Effector memory CD8-positive, alpha-beta T cell (primary cell): ENCODE data around the gene SFXN5.

Experiments used
- ATAC-seq: fragments of 150-1000 bp; cut with Tn5 transposase; replicated peaks from 2 replicates; pipeline ENCODE4 v1.10.0; 2021; ENCODE audit warnings: mild to moderate bottlenecking, moderate library complexity
- DNase-seq, 3 experiments: peaks; one replicate each; pipeline ENCODE4 v3.0.0; 2021
- H3K27ac Mint-ChIP-seq, 2 donors: one replicate each; pipeline ENCODE4 v1.8.0; 2022; ENCODE audit warnings: mild to moderate bottlenecking in 2 of 2, mixed read lengths in 2 of 2, moderate library complexity in 2 of 2
- H3K27me3 Mint-ChIP-seq, 2 donors: one replicate each; pipeline ENCODE4 v1.8.0; 2022; ENCODE audit warnings: mixed read lengths in 2 of 2
- H3K36me3 Mint-ChIP-seq: one replicate; pipeline ENCODE4 v1.8.0; 2022; ENCODE audit warnings: mild to moderate bottlenecking, moderate library complexity, mixed read lengths; ENCODE audit not compliant: insufficient read depth
- H3K4me1 Mint-ChIP-seq, 2 donors: one replicate each; pipeline ENCODE4 v1.8.0; 2022; ENCODE audit warnings: low read depth in 2 of 2, mixed read lengths in 2 of 2
- H3K4me3 Mint-ChIP-seq, 2 donors: one replicate each; pipeline ENCODE4 v1.8.0; 2022; ENCODE audit warnings: mild to moderate bottlenecking in 2 of 2, mixed read lengths in 2 of 2, moderate library complexity in 2 of 2
- H3K9me3 Mint-ChIP-seq, 2 donors: one replicate each; pipeline ENCODE4 v1.8.0; 2022; ENCODE audit warnings: mixed read lengths in 2 of 2

SFXN5 gene

GRCh38 chr2:73078457-73079411 is 7.2 kb upstream of the SFXN5 start:
- Mint-ChIP-seq H3K4me3 (no peak overlapping the region), H3K4me1 (peaks cover 0 to 5% of the 10 kb centered on the region in 2 donors), H3K9me3 (no peaks in the 10 kb centered on the region), H3K36me3 (peaks cover 13% of the 10 kb centered on the region), H3K27me3 (no peaks in the 10 kb centered on the region), H3K27ac (peak overlapping the region in 1 of 2 donors; percentile 36)
- ATAC-seq: no peak
- DNase-seq: no peak

- Mint-ChIP-seq H3K36me3 (peaks cover 13% of the 10 kb centered on the region), H3K4me1 (peaks cover 0 to 5% of the 10 kb centered on the region in 2 donors), H3K4me3 (no peak overlapping the region), H3K27ac (no peak overlapping the region), H3K27me3 (no peaks in the 10 kb centered on the region), H3K9me3 (no peaks in the 10 kb centered on the region)
- no peak for ATAC-seq
- no peak for DNase-seq
Measured at GRCh38 chr2:73077424-73077795, 5.9 kb upstream of the SFXN5 start.

GRCh38 chr2:73076701-73077423 is 5.3 kb upstream of the SFXN5 start:
- H3K27me3 Mint-ChIP-seq: no peaks in the 10 kb centered on the region
- H3K36me3 Mint-ChIP-seq: peaks cover 16% of the 10 kb centered on the region
- no peaks in the 10 kb centered on the region for H3K9me3 Mint-ChIP-seq

GRCh38 chr2:73075477-73076373 is 4.2 kb upstream of the SFXN5 start:
- Mint-ChIP-seq H3K27me3 (no peaks in the 10 kb centered on the region), H3K27ac (no peak overlapping the region), H3K36me3 (peaks cover 25% of the 10 kb centered on the region), H3K4me1 (peaks cover 10 to 13% of the 10 kb centered on the region in 2 donors), H3K9me3 (no peaks in the 10 kb centered on the region), H3K4me3 (no peak overlapping the region)
- DNase-seq (no peak), ATAC-seq (no peak)

More at GRCh38 chr2:73076701-73077423, 5.3 kb upstream of the SFXN5 start:
- no peak overlapping the region for H3K27ac Mint-ChIP-seq
- H3K4me3 Mint-ChIP-seq: no peak overlapping the region
- H3K4me1 Mint-ChIP-seq: peaks cover 5 to 10% of the 10 kb centered on the region in 2 donors
- no peak for DNase-seq
- no peak for ATAC-seq

GRCh38 chr2:73074110-73075069 is 2.9 kb upstream of the SFXN5 start:
- Mint-ChIP-seq H3K27ac (no peak overlapping the region), H3K27me3 (no peaks in the 10 kb centered on the region), H3K9me3 (no peaks in the 10 kb centered on the region), H3K36me3 (peaks cover 37% of the 10 kb centered on the region), H3K4me3 (no peak overlapping the region), H3K4me1 (peaks cover 15 to 21% of the 10 kb centered on the region in 2 donors)
- DNase-seq: no peak
- ATAC-seq: no peak

- DNase-seq (no peak), ATAC-seq (no peak)
- Mint-ChIP-seq H3K27ac (peak overlapping the region; percentile 91 to 94), H3K4me3 (peak overlapping the region; percentile 90 to 93), H3K36me3 (peaks cover 35% of the 10 kb centered on the region), H3K4me1 (peaks cover 23 to 25% of the 10 kb centered on the region in 2 donors), H3K27me3 (no peaks in the 10 kb centered on the region), H3K9me3 (no peaks in the 10 kb centered on the region)
Measured at GRCh38 chr2:73072416-73072815, 904 bp upstream of the SFXN5 start.

- peaks cover 35% of the 10 kb centered on the region for H3K36me3 Mint-ChIP-seq
- H3K9me3 Mint-ChIP-seq: no peaks in the 10 kb centered on the region
- peak overlapping the region; percentile 91 to 94 for H3K27ac Mint-ChIP-seq
- peaks cover 23 to 25% of the 10 kb centered on the region in 2 donors for H3K4me1 Mint-ChIP-seq
- no peak for DNase-seq
- H3K27me3 Mint-ChIP-seq: no peaks in the 10 kb centered on the region
- ATAC-seq: no peak
- peak overlapping the region; percentile 90 to 93 for H3K4me3 Mint-ChIP-seq
Measured at GRCh38 chr2:73072129-73072395, 550 bp upstream of the SFXN5 start.

GRCh38 chr2:73070643-73071359 is 711 bp downstream of the SFXN5 start:
- H3K36me3 Mint-ChIP-seq: peaks cover 35% of the 10 kb centered on the region
- H3K27ac Mint-ChIP-seq: peak overlapping the region; percentile 91 to 94
- H3K9me3 Mint-ChIP-seq: no peaks in the 10 kb centered on the region
- ATAC-seq: peak; percentile 15
- peak overlapping the region; percentile 90 to 93 for H3K4me3 Mint-ChIP-seq
- peak in 2 of 3 experiments; percentile 16 to 19 for DNase-seq
- peaks cover 25 to 26% of the 10 kb centered on the region in 2 donors for H3K4me1 Mint-ChIP-seq
- no peaks in the 10 kb centered on the region for H3K27me3 Mint-ChIP-seq

GRCh38 chr2:73069855-73070642 is 1.5 kb downstream of the SFXN5 start:
- no peaks in the 10 kb centered on the region for H3K27me3 Mint-ChIP-seq
- peak overlapping the region; percentile 30 to 64 for H3K27ac Mint-ChIP-seq
- peak overlapping the region; percentile 90 to 93 for H3K4me3 Mint-ChIP-seq
- ATAC-seq (no peak), DNase-seq (peak in 1 of 3 experiments; percentile 20)
- no peaks in the 10 kb centered on the region for H3K9me3 Mint-ChIP-seq
- H3K4me1 Mint-ChIP-seq: peaks cover 25 to 27% of the 10 kb centered on the region in 2 donors
- H3K36me3 Mint-ChIP-seq: peaks cover 35% of the 10 kb centered on the region

- Mint-ChIP-seq H3K4me1 (peaks cover 27 to 28% of the 10 kb centered on the region in 2 donors), H3K36me3 (peaks cover 30% of the 10 kb centered on the region), H3K27me3 (no peaks in the 10 kb centered on the region), H3K27ac (peak overlapping the region in 1 of 2 donors; percentile 30), H3K9me3 (no peaks in the 10 kb centered on the region), H3K4me3 (peak overlapping the region; percentile 90 to 93)
- DNase-seq: no peak
- no peak for ATAC-seq
Measured at GRCh38 chr2:73069041-73069854, 2.3 kb downstream of the SFXN5 start.

- Mint-ChIP-seq H3K27ac (no peak overlapping the region), H3K4me1 (peaks cover 27 to 31% of the 10 kb centered on the region in 2 donors), H3K27me3 (no peaks in the 10 kb centered on the region), H3K36me3 (peaks cover 26% of the 10 kb centered on the region), H3K9me3 (no peaks in the 10 kb centered on the region), H3K4me3 (no peak overlapping the region)
- ATAC-seq (no peak), DNase-seq (no peak)
Measured at GRCh38 chr2:73068147-73068546, 3.4 kb downstream of the SFXN5 start.
